HepG2 (cell line): Measurements from ENCODE around the gene ELAC1. TPM values are rescaled to one million over a fixed set of nuclear protein-coding genes. Genes with fewer than 3 reads are reported as not detected.

Experiments used
- ATAC-seq: fragments of 200-7000 bp; cut with Tn5 transposase; 3 replicates; pipeline ENCODE4 v1.9.1; 2020; ENCODE audit warnings: mild to moderate bottlenecking, moderate library complexity
- BruUV-seq: library from RNA; stranded (reverse); fragments of 400-500 nt; replicated peaks from 2 replicates; lab custom pipeline; 2021; lab: Mats Ljungman, UMichigan
- CTCF ChIA-PET: fragments of 300-600 bp; formaldehyde crosslinking; extraction: SDS; loops from one replicate; lab custom pipeline; 2021; ENCODE audit warnings: low total read pairs, inconsistent platforms, low intra/inter-chr PET ratio; lab: Yijun Ruan, JAX
- POLR2A ChIA-PET: fragments of 350-600 bp; sonication (Branson Sonifier 250); formaldehyde crosslinking; loops from one replicate; lab custom pipeline; 2020; ENCODE audit warnings: antibody characterized with exemption, inconsistent platforms; lab: Yijun Ruan, JAX
- DNase-seq: peaks from one replicate; pipeline ENCODE4 v3.0.0-alpha.2; 2015; ENCODE audit warnings: low spot score
- FAIRE-seq: peaks from 3 replicates; lab custom pipeline; 2011; peaks lifted over from hg19 to GRCh38; lab: Jason Lieb, UNC
- H2AFZ ChIP-seq: one replicate; pipeline ENCODE4 v1.6.1; 2011; ENCODE audit warnings: low read length, inconsistent platforms
- H3K27ac ChIP-seq: fragments of 300-600 bp; 3 replicates; pipeline ENCODE4 v1.8.0; 2011; ENCODE audit warnings: mixed run types, mild to moderate bottlenecking, mixed read lengths, low read length, inconsistent platforms; ENCODE audit not compliant: insufficient read depth; ENCODE audit errors: extremely low read length
- H3K27me3 ChIP-seq, 2 experiments: fragments of 200-600 bp in 1 of 2; 2 replicates in 1 of 2; 3 replicates in 1 of 2; pipeline versions ENCODE4 v1.6.0 to v1.8.0; 2011; ENCODE audit warnings: low read length in 2 of 2, mild to moderate bottlenecking in 2 of 2, moderate library complexity in 2 of 2, inconsistent platforms in 1 of 2; ENCODE audit not compliant: insufficient read depth in 2 of 2, control insufficient read depth in 1 of 2
- H3K36me3 ChIP-seq, 2 experiments: fragments of 200-600 bp in 1 of 2; replicated peaks in 1 of 2; 2 replicates in 1 of 2; 3 replicates in 1 of 2; pipeline versions ENCODE4 v1.5.1 to v1.8.0; 2011; ENCODE audit warnings: low read length in 2 of 2, inconsistent platforms in 1 of 2; ENCODE audit not compliant: insufficient read depth in 2 of 2, control insufficient read depth in 1 of 2
- H3K4me1 ChIP-seq: 2 replicates; pipeline ENCODE4 v1.5.1; 2012; ENCODE audit warnings: low read length, inconsistent platforms; ENCODE audit not compliant: insufficient read depth
- H3K4me2 ChIP-seq: 2 replicates; pipeline ENCODE4 v1.6.0; 2011; ENCODE audit warnings: low read depth, low read length, inconsistent platforms
- H3K4me3 ChIP-seq, 3 experiments: fragments of 200-600 bp in 1 of 3; sonication (generic), shearing (Covaris generic) in 1 of 3; replicated peaks in 1 of 3; 2 replicates each; pipeline ENCODE4 v1.5.1; 2011 to 2016; ENCODE audit warnings: low read length in 3 of 3, inconsistent platforms in 2 of 3, low read depth in 2 of 3, mild to moderate bottlenecking in 2 of 3, control low read depth in 1 of 3, mixed read lengths in 1 of 3; ENCODE audit not compliant: insufficient read depth in 1 of 3
- H3K79me2 ChIP-seq: one replicate; pipeline ENCODE4 v1.6.1; 2011; ENCODE audit warnings: low read length, inconsistent platforms; ENCODE audit not compliant: insufficient read depth
- H3K9ac ChIP-seq: 2 replicates; pipeline ENCODE4 v1.6.0; 2011; ENCODE audit warnings: mild to moderate bottlenecking, low read depth, low read length, inconsistent platforms; ENCODE audit not compliant: insufficient read depth
- H3K9me3 ChIP-seq: 2 replicates; pipeline ENCODE4 v1.5.1; 2012; ENCODE audit warnings: mild to moderate bottlenecking, low read length
- H4K20me1 ChIP-seq: 2 replicates; pipeline ENCODE4 v1.6.0; 2011; ENCODE audit warnings: inconsistent platforms, mild to moderate bottlenecking, low read length, moderate library complexity; ENCODE audit not compliant: insufficient read depth
- ATRX ChIP-seq: sonication (generic); formaldehyde crosslinking; IDR thresholded peaks from 2 replicates; pipeline ENCODE4 v1.4.0; 2020; ENCODE audit warnings: missing genetic modification reagents, borderline replicate concordance
- CBX2 ChIP-seq, 2 experiments: fragments of 200-600 bp in 1 of 2; sonication (generic); formaldehyde crosslinking in 1 of 2; IDR thresholded peaks; 2 replicates each; pipeline versions ENCODE4 v1.7.0 to v1.8.1; 2018 to 2022; ENCODE audit warnings: low read depth in 2 of 2, low read length in 1 of 2, mild to moderate bottlenecking in 1 of 2, missing genetic modification reagents in 1 of 2
- FOXK2 ChIP-seq: fragments of 450-650 bp; IDR thresholded peaks from 2 replicates; pipeline ENCODE4 v1.6.1; 2016
- HNRNPH1 ChIP-seq: fragments of 200-400 bp; formaldehyde crosslinking; optimal IDR thresholded peaks from 2 replicates; pipeline ENCODE3; 2017; ENCODE audit warnings: mild to moderate bottlenecking, low read depth, low read length
- MIER2 ChIP-seq: IDR thresholded peaks from 2 replicates; pipeline ENCODE4 v1.6.1; 2016; ENCODE audit warnings: missing biosample characterization, missing genetic modification reagents
- NFIB ChIP-seq: sonication (generic); formaldehyde crosslinking; IDR thresholded peaks from 2 replicates; pipeline ENCODE4 v1.9.0; 2021; ENCODE audit warnings: missing genetic modification reagents, mild to moderate bottlenecking, borderline replicate concordance
- TCF7 ChIP-seq: sonication (generic); IDR thresholded peaks from 2 replicates; pipeline ENCODE4 v1.6.1; 2016; ENCODE audit warnings: antibody characterized with exemption, low read depth
- ZBTB20 ChIP-seq: sonication (generic); formaldehyde crosslinking; IDR thresholded peaks from 2 replicates; pipeline ENCODE4 v1.8.1; 2023; ENCODE audit warnings: missing genetic modification reagents, low read depth, mild to moderate bottlenecking, borderline replicate concordance
- ZMAT3 ChIP-seq: sonication (generic); formaldehyde crosslinking; conservative IDR thresholded peaks from 2 replicates; pipeline ENCODE4 v1.7.0; 2021; ENCODE audit warnings: missing genetic modification reagents
- ZNF17 ChIP-seq: sonication (generic); formaldehyde crosslinking; IDR thresholded peaks from 2 replicates; pipeline ENCODE4 v1.5.0; 2020; ENCODE audit warnings: mild to moderate bottlenecking, missing genetic modification reagents
- ZNF772 ChIP-seq: sonication (generic); formaldehyde crosslinking; IDR thresholded peaks from 2 replicates; pipeline ENCODE4 v1.5.0; 2020; ENCODE audit warnings: mild to moderate bottlenecking, missing genetic modification reagents
- ZNF878 ChIP-seq: sonication (generic); formaldehyde crosslinking; IDR thresholded peaks from 2 replicates; pipeline ENCODE4 v1.8.1; 2023; ENCODE audit warnings: mild to moderate bottlenecking, missing genetic modification reagents, moderate library complexity
- ZSCAN31 ChIP-seq: sonication (generic); formaldehyde crosslinking; IDR thresholded peaks from 2 replicates; pipeline ENCODE4 v1.5.0; 2020; ENCODE audit warnings: low read depth, mild to moderate bottlenecking, missing genetic modification reagents
- WGBS: methylation state at CpG from one replicate; pipeline ENCODE4 v1.1.6; 2017; ENCODE audit warnings: low lambda C conversion rate; 5-methylcytosine and 5-hydroxymethylcytosine counted together
- in situ Hi-C: cut with HindIII; loops from 2 replicates; pipeline ENCODE4 v1.10.0; 2017; ENCODE audit warnings: low pct_unique_long_range_greater_than_20kb; ENCODE audit not compliant: extremely low pct_ligation_motif_present
- intact Hi-C: fragments of 100-400 bp; cut with micrococcal nuclease; formaldehyde crosslinking; loops from one replicate; pipeline ENCODE4 v1.10.0; 2022; ENCODE audit not compliant: unreplicated experiment
- polyA plus RNA-seq, 8 experiments: library from polyadenylated mRNA; depleted of rRNA in 3 of 8; stranded (reverse) in 7 of 8; unstranded in 1 of 8; fragments of >200 nt; fragmentation: Illumina TruSeq in 4 of 8; extraction: Trizol in 4 of 8; gene quantifications; 2 replicates each; pipeline versions ENCODE4 v1.2.1 to v1.2.3, GENCODE V29; 2011 to 2016; ENCODE audit warnings: low read depth in 4 of 8, missing spikeins in 1 of 8, mixed read lengths in 1 of 8; ENCODE audit not compliant: insufficient read depth in 1 of 8
- total RNA-seq, 5 experiments: library from RNA; depleted of rRNA; stranded (reverse); fragments of >200 nt; fragmentation: Illumina TruSeq; extraction: Trizol; gene quantifications; 2 replicates each; pipeline ENCODE4 v1.2.3, GENCODE V29; 2016; ENCODE audit warnings: low read depth in 1 of 5

The ELAC1 gene
- total and polyA plus RNA-seq, 2 of the 13 experiments (the other 11 are each of a cell fraction or from before 2014, with no cell fraction given), result 1.9 to 3.6 TPM

- ATAC-seq (no peak), DNase-seq (no peak), FAIRE-seq (no peak)
- H3K27me3 ChIP-seq, result no peaks in the 10 kb centered on the region
- 0 out of 5 replicates have a peak, but pooled peaks cover 0 to 2% of the 10 kb centered on the region in 2 experiments for H3K36me3 ChIP-seq
- intact Hi-C loops (no loop called here), in situ Hi-C loops (no loop called here)
- TF ChIP-seq ZNF772 (CRISPR knock-in tag), result no peak
- TF ChIP-seq FOXK2, result no peak
- no peak for TF ChIP-seq TCF7
- TF ChIP-seq MIER2 (CRISPR knock-in tag), result no peak
- TF ChIP-seq ZNF878, result no peak
- TF ChIP-seq ZSCAN31 (CRISPR knock-in tag), result no peak
- TF ChIP-seq CBX2 (IDR thresholded peaks at IDR 0.05; ENCODE audit: low read depth, low read length), result no peak
- TF ChIP-seq CBX2 (CRISPR knock-in tag; IDR thresholded peaks at IDR 0.05; ENCODE audit: low read depth), result no peak
- TF ChIP-seq ZMAT3 (CRISPR knock-in tag), result no peak
- TF ChIP-seq ZNF17, result no peak
- TF ChIP-seq NFIB, result no peak
- TF ChIP-seq ZBTB20 (CRISPR knock-in tag), result no peak
- TF ChIP-seq HNRNPH1, result no peak
- no peak for TF ChIP-seq ATRX (CRISPR knock-in tag)
- H3K79me2 ChIP-seq, result no peaks in the 10 kb centered on the region
- H4K20me1 ChIP-seq, result no peaks in the 10 kb centered on the region
- CTCF ChIA-PET, result no interaction called here
- no peak overlapping the region for H3K9ac ChIP-seq
- H3K27ac ChIP-seq, result no peak overlapping the region
- H3K9me3 ChIP-seq, result no peaks in the 10 kb centered on the region
- H3K4me1 ChIP-seq, result no peaks in the 10 kb centered on the region
- no peak overlapping the region for H3K4me2 ChIP-seq
- POLR2A ChIA-PET, result no interaction called here
- H2AFZ ChIP-seq, result no peak overlapping the region
- 100% methylated on average over 2 of the region's 2 CpGs for WGBS
- no TSS peak for BruUV-seq
- H3K4me3 ChIP-seq, result no peak overlapping the region
These were observed 43.5 kb upstream of the ELAC1 start for GRCh38 chr18:50924372-50924771.
